HG03095 (cell line): ENCODE results near the gene KCNH8.

ENCODE experiments used
- ATAC-seq: cut with Tn5 transposase; IDR thresholded peaks from one replicate; pipeline ENCODE4 v1.9.1; 2021; ENCODE audit warnings: moderate library complexity; ENCODE audit not compliant: unreplicated experiment

The KCNH8 gene

DNA sequence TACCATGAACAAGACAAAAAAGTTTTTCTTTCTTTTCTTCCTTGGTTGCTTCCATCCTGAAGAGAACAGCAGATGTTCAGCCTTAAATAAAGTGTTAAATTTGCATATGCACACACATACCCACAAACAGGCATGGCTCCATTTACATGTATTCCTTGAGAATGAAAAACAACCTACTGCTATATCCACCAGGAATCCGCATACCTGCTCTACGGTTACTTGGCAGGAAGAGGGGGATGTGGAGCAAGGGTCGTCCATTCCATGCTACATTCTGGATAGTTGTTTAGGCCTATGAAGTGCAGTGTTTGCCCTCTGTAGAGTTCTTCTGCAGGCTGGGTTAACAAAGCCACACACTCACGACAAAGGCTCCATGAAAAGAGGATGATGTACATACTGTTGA, 322.8 kb downstream of the KCNH8 start:
- no peak for ATAC-seq

DNA sequence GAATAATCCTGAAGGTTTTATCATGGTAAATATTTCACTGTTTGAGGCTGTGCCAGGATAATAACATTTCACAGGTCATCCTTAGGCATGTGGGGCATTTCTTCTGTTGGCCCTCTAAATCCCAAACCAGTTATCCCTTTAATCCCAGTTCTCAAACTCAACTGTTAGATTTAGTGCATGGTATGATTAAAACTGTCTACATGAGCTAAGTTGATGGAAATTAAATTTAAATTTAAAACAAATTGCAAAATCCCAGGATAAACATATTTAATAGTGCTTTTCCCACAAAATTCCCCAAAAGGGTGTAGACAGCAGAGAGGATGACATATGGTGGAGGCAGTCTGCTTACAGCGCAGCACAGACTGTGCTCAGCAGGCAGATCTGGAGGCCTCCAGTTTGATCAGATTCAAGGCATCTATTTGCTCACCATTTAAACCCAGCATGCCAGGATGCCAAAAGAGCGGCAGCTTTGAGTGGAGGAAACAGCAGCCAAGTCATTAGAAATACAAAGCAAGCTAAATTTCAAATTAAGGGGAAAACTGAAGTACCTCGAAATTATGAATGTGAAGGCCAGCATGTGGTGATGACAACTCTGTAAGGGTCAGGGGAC, 325.8 kb downstream of the KCNH8 start:
- no peak for ATAC-seq

DNA sequence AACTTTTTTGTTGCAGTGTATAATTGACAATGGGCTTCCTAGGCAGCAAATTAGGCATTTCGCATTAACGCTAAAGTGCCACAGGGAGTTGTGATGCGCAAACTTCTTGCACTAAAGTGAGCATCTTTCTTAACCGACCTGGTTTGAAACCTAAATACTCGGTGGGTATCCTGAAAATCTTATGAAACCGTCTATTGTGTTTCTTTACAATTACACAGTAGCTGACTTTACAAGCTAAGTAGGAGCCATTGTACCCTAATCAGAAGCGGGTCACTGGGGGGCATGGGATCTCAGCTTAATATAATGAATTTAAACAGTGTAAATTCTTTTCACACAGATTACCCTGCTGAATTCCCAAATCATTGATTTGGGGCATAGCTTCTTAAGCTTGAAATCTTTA, 328.0 kb downstream of the KCNH8 start:
- ATAC-seq = no peak

DNA sequence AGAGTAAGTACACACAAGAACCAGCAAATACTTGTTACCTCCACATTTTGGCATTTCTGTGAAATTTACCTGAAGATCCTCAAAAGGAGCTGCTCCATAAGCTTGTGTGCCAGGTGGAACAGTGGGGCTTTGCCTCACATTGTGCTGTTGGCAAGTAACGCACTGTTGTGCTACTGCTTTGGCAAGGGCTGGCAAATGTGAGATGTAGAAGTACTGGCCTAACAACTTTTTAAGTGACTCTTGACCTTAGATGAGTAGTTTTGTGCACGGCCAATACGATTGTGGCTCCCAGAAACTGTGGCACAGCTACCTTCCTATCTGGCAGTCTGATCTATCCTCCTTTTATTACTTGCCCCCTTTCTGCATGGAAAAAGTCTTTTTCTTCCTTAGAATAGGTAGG, 337.0 kb downstream of the KCNH8 start:
- ATAC-seq = no peak

DNA sequence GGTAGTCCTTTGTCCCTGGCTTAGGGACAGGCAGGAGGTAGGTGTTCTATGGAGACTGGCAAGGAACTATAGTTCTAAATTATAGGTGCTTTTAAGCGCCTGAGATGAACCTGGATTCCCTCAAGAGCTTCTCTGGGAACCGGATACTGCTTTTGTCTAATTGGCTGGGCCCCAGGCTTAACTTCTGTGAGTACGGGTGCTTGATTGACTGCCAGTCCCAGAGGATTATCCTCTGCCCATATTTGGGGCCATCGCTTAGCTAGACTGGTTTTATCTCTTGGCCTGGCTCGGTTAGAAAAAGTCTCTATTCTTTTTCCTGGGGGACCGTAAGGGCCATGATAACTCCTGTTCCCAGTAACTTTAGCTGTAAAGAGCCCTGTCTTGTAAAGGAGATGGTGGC, 339.1 kb downstream of the KCNH8 start:
- no peak for ATAC-seq

DNA sequence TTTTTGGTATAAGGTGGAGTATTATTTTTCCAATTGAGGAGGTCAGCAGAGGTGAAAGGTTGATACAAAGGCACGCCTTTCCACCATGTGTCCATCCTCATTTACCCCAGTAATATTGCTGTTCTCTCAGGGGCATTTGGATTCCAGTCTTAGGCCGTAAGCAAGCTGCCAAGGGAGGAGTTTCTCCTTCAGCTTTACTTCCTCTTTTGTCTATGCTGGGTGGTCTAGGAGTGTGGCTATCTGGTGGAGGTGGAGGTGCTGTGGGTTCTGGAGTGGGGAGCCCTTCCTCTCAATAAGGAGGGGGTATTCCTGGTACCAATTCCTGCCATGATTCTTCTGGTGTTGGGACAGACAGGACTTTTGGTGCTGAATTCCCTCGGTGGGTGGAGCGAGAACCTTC, 340.6 kb downstream of the KCNH8 start:
- no peak for ATAC-seq

DNA sequence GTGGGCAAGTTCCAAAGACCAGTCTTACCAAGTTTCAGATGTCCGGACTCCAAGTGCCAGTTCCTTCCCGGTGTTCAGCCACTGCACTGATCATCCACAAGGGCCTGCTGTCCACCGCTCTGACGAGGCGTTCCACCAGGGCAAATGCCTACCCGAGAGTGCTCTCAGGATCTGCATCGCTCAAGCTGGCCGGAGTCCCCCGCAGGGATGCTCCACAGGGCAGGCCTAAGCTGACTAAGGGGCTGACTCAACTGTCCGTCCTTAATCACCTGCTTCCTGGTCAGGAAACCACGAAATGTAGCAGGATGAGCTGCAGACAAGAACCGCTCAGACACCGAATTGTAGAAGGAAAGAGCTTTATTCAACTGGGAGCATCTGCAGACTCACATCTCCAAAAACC, 341.6 kb downstream of the KCNH8 start:
- no peak for ATAC-seq

DNA sequence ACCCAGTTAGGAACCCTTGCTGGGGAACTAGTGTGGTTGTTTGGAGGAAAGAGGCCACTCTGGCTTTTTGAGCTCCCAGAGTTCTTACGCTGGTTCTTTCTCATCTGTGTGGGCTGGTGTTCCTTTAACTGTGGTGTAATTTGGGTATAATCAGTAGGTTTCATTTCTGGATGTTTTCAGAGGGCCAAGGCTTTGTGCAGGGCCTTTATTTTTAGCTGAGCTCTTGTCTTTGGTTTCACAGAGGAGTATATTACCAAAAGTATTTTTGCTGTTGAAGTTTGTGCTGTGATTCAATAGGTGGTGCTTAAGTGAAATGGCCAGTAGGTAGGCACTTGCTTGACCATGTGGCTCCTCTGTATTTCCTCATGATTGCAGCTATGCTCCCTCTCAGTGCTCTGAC, 357.9 kb downstream of the KCNH8 start:
- no peak for ATAC-seq

DNA sequence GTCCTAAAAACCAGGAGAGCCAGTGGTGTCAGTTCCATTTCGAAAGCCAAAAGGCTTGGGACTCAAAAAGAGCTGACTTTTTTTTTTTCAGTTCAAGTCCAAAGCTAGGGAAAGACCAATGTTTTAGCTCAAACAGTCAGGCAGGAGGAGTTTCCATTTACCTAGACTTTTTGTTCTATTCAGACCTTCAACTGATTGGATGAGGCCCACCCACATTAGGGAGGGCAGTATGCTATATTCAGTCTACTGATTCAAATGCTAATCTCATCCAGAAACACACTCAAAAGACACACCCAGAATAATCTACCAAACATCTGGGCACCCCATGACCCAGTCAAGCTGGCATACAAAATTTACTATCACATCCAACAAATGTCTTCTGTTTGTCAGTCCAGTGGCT, 374.0 kb downstream of the KCNH8 start:
- no peak for ATAC-seq

DNA sequence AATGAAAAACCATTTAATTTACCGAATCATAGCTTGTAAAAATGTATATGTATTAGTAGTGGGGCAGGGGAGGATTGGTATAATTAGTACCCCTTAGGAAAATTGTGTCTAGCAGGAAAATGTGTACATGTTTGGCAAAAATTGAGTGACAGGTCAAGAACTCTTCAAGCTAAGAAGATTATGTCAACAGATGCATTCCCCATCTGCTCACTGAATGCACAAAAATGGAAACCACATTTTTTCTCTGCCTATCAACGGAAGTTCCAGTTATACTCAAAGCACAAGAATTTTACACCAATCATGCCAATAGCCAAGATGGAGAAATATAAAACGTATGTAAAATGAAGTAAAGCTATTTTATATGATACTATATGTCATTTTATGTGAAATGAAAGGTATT, 377.8 kb downstream of the KCNH8 start:
- no peak for ATAC-seq

DNA sequence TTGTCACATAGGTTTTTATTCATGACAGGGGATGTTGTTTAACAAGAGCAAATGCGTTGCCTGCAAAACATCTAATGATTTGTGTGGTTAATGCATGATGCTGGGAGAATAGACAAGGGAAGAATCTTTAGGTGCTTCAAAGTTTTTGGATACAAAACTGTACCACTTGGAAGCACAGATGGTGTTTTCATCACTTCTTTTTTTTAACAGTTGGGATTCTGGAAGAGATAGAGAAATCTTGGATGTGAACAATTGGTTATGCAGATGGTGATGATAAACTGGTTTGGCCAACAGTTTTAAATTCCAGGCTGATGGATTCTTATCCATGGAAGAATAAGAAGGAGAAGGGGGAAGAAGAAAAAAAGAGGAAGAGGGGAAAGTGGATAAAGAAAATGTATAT, 379.4 kb downstream of the KCNH8 start:
- no peak for ATAC-seq

DNA sequence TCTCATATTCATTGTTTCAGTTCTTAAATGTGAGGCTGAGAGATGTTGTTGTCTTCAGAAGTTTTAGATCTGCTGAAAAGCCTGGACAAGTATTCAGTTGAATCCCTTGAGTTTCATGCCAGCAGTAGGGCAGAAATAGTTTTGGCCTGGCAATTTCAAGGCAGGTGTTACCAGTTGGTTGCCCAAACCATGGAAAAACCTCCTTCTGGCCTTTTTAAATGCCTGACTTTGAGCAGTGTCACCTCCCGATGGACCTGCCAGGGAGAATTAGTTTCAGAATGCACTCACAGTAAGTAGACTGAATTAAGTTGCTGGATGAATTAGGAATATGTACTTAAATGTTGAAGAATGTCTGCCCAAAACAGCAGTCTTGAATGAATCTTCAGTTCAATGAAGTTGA, 383.1 kb downstream of the KCNH8 start:
- ATAC-seq = no peak

DNA sequence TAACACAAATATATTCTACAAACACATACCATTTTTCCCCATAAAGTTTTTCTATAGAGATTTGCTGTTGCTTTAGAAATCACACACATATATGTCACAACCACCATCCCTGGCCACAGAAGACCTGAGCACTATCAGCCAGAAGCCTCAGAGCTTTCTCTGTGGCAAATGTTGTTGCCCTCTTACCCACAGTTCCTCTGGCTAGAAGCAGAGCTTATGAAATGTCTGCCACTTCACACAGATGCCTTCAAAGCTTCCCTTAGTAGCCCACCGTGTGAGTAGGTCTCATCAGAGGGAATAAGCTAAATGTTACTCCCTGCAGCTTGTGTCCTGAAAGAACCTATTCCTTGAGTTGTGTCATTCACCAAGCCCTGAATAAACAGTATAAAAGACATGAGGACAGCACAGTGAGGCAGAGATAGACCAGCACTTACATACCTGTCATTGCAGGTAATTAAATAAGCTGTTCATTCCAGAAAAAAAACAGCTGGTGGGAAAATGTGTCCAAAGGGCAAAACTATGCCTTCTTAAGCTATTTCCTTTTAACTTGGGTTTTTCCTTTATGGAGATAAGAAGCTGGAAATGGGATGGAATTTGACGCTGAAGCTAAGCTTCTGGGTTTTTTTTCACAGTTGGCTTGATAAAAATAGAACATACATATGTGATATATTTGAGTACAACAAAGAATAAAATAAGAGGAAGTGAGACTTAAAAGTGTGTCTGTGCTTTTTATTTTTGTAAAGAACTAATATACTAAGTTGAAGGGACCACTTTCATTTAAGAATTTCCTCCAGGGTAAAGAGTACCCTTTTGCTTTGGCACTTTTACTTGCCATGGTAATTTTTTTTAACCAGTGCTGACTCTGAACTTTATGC, 391.4 kb downstream of the KCNH8 start:
- peak; percentile 66 for ATAC-seq

DNA sequence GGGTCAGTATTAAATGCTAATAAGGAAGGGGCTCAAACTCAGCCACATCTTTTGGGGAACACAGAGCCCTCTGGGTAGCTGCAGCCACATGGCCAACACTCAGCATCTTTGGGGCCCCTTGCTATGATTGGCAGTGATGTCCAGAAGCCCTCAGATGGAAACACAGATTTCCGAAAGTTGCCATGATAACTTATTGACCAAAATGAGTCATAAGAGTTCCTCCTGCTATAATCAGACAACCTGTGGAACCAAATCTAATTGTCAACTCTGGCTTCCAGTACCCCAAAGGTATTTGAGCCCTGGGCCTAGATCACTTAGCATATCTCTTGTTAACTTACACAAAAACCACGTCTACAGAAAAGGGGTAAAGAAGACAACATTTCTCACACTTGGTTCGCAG, 392.2 kb downstream of the KCNH8 start:
- no peak for ATAC-seq

DNA sequence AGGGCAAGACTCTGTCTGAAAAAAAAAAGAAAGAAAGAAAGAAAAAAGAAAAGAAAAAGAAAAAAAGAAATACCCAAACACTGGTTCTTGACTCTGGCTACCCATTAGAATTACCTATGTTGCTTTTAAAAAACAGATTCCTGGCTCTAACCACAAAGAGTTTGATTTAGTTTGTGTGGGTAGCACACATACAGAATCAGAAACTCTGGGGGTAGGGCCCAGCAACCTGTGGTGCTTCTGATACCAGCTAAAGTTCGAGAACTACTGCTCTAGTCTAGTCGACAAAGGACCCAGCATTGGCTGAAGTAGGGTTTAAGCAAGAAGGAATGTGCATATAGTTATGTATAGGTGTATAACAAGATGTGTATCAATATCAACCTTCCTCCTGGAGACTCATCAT, 393.0 kb downstream of the KCNH8 start:
- ATAC-seq = no peak

DNA sequence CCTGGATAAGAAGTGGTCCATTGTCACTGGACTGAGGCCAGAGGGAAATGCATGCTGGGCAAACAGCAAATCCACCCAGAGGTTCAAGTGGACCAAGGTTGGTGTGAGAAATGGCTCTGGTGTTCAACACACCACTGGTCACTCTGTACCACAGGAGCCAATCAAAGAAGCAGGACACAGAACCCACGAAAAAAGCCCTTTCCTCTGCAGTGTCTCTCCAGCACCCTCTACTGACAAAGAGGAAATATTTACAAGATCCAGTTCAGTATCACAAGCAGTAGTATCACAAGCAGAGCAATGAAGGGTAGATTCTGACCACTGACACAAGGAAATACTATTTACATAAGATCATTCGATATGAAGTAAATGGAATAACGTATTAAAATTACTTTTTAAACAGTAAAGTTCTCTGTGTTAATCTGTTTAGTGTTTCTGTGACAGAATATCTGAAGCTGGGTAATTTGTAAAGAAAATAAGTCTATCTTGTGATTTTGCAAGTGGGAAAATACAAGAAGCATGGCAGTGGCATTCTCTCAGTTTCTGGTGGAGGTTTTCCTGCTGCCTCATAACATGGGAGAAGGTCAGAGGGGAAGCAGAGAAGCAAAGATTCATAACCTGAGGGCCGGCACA, 395.0 kb downstream of the KCNH8 start:
- peak; percentile 47 for ATAC-seq

DNA sequence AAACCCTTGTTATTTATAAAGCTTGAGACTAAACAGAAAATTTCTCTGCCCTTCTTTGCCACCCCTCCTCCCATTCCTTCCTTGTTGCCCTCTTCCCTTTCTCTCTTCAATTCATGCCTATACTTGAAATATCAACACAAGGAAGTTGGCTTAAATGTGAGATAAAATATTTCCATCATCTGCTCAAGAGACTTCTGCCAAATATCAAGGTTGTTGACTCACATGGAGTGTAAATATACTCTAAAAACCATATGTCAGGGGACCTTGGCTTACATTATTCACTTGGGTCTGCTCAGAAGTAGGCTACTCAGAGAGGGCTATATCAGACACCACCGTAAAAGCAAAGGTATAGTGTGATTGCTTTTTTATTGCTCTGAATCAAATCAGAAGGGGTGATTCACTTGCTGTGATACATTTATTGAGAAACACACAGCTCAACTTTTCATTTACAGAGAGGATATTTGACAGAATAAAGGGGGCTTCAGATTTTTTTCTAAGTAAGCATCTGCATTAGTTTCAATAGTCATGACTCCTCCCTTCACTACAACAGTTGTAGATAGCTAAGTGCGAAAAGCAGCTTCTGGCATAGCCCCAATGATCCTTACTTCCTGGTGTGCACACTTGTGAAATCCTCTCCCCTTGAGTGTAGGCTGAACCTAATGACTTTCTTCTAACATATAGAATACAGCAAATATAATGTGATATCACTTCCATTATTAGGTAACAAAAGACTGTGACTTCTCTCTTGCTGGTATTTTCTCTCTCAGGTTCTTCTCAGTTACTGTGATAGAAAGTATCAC, 399.6 kb downstream of the KCNH8 start:
- ATAC-seq = no peak

DNA sequence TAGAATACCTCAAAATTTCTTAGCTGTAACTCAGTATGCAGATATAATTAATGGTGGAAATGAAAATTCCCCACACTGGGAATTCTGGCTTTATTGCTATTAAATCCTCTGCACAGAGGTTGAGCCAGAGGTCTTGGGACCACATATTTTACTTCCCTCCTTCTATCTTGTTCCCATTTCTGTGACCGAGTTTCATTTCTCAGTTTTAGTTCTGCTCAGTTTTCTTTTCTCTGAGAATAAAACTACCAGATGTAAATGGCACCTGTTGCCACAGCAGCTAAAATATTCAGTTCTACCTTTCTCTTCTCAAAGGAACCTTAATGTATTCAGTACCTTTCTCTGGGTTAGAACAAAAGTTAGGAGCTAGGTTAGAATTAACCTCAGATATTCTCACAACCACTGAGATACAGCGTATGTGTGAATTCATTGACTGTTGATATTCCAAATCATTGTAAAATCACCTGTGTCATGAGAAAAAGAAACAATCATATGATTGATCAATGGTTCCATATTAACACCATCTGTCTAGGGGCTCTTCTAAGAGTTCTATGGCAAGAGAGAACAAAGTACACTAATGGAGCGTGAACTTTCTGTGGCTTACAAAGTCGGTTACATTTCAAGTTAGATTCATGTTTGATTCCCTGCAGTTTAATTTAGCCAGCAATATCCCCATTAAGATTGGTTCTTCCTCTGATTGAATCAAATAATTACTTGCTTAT, 411.6 kb downstream of the KCNH8 start:
- peak; percentile 95 for ATAC-seq

DNA sequence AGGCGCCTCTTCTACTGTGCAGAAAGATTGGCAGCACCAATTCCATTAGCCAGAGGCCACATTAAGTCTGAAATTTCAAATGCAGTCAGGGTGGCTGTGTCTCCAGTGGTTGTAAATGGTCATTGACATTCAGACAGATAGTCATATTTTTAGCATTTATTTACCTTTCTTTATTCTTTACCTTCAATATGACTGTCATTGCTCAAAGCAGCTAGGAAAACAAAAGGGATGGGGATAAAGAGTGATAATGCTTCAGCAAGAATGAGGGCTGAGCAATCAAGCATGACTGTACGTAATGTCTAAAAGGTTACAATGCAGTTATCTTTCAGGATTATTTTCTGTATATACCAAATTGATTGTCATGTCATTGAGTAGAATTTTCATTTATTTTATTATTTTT, 425.3 kb downstream of the KCNH8 start:
- no peak for ATAC-seq

DNA sequence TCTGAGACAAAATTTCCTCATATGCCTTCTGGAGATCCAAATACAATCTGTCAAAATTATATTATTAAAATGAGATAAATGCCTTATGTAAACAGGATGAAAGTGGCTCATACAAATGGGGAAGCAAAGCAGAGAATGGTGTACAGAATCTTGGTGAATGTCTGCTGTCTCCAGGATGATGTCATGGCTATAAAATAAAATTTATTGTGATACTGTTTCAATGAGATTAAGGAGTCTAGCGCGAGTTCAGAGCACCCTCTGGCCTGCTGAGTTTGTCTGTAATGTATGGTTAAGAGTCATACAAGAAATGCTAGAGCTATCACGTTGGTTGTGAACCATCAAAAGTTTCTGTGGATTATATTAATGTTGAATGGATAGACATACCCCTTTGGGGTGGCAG, 426.0 kb downstream of the KCNH8 start:
- no peak for ATAC-seq

DNA sequence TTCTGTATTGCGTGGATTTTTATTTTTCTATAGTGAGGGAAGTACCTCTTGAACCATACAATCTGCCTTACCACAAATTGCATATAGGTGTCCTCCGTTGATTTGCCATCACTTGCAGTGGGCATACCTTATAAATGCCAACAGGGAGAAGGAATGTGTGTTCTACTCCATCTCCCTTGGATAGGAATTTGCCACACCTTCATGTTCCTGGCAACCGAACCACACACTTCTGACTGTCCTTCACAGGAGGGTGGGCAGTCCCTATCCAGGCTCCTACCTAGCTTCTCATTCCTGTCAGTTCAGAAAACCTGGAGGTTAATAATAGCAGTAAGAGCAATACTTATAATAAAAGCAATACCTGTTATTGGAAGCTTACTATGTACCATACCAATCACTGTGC, 428.0 kb downstream of the KCNH8 start:
- ATAC-seq = no peak
